HL-60 (cell line): Measurements from ENCODE around the gene ODR4.

ENCODE experiments used
- DNase-seq, 2 experiments: peaks; one replicate each; pipeline ENCODE4 v3.0.0-alpha.2; 2010 to 2020; ENCODE audit warnings: low read depth in 1 of 2, low spot score in 1 of 2
- H3K27ac ChIP-seq: fragments of 250-450 bp; sonication (Bioruptor Pico); replicated peaks from 2 replicates; pipeline ENCODE4 v1.5.1; 2020; ENCODE audit warnings: mild to moderate bottlenecking, moderate library complexity
- H3K27me3 ChIP-seq: fragments of 250-450 bp; sonication (Bioruptor Pico); 2 replicates; pipeline ENCODE4 v1.5.1; 2021; ENCODE audit warnings: mild to moderate bottlenecking, moderate library complexity; ENCODE audit not compliant: insufficient read depth, poor library complexity, severe bottlenecking
- H3K4me3 ChIP-seq: replicated peaks from 2 replicates; pipeline ENCODE4 v1.5.1; 2011; ENCODE audit warnings: mild to moderate bottlenecking, control low read depth, low read length; ENCODE audit not compliant: insufficient read depth
- GABPA ChIP-seq: IDR thresholded peaks from 2 replicates; pipeline ENCODE4 v1.6.1; 2012; ENCODE audit warnings: low read depth
- POLR2AphosphoS5 ChIP-seq: IDR thresholded peaks from 2 replicates; pipeline ENCODE4 v1.6.1; 2012; ENCODE audit warnings: low read depth
- SPI1 ChIP-seq: IDR thresholded peaks from 2 replicates; pipeline ENCODE4 v1.6.1; 2012; ENCODE audit warnings: low read depth, mild to moderate bottlenecking, borderline replicate concordance
- TF ChIP-seq, protein P1 (sequence below): IDR thresholded peaks from one replicate; pipeline ENCODE4 v1.5.1; 2011; ENCODE audit warnings: low read length, control low read depth, inconsistent platforms; ENCODE audit not compliant: insufficient read depth
- TF ChIP-seq, protein P2 (sequence below): IDR thresholded peaks from 2 replicates; pipeline ENCODE4 v1.6.1; 2012; ENCODE audit warnings: low read depth; ENCODE audit not compliant: insufficient replicate concordance

The ODR4 gene

DNA sequence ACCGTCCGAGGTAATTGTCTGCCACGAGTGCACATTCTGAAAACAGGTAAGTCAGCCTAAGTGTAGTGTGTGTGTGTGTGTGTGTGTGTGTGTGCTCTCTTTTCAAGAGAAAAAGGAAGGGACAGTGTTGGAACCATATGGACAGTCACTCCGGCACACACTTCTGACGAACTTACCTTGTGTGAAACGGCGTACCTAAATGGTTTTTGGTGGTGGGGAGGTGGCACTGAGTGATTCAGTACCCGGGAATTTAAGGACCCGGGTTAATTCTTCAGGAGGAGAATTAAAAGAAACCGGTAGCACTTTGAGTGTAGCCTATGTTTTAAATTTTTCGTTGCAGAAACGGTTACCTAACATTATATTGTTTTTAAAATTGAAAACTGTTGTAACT is 286 bp downstream of the ODR4 start:
- Histone ChIP-seq H3K4me3 (peak overlapping the region; percentile 97), H3K27ac (peak overlapping the region; percentile 92), H3K27me3 (no peaks in the 10 kb centered on the region)
- no peak for DNase-seq
- TF ChIP-seq, protein P1, sequence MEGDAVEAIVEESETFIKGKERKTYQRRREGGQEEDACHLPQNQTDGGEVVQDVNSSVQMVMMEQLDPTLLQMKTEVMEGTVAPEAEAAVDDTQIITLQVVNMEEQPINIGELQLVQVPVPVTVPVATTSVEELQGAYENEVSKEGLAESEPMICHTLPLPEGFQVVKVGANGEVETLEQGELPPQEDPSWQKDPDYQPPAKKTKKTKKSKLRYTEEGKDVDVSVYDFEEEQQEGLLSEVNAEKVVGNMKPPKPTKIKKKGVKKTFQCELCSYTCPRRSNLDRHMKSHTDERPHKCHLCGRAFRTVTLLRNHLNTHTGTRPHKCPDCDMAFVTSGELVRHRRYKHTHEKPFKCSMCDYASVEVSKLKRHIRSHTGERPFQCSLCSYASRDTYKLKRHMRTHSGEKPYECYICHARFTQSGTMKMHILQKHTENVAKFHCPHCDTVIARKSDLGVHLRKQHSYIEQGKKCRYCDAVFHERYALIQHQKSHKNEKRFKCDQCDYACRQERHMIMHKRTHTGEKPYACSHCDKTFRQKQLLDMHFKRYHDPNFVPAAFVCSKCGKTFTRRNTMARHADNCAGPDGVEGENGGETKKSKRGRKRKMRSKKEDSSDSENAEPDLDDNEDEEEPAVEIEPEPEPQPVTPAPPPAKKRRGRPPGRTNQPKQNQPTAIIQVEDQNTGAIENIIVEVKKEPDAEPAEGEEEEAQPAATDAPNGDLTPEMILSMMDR = no peak
- TF ChIP-seq POLR2AphosphoS5 (no peak), GABPA (no peak), SPI1 (no peak)
- TF ChIP-seq, protein P2, sequence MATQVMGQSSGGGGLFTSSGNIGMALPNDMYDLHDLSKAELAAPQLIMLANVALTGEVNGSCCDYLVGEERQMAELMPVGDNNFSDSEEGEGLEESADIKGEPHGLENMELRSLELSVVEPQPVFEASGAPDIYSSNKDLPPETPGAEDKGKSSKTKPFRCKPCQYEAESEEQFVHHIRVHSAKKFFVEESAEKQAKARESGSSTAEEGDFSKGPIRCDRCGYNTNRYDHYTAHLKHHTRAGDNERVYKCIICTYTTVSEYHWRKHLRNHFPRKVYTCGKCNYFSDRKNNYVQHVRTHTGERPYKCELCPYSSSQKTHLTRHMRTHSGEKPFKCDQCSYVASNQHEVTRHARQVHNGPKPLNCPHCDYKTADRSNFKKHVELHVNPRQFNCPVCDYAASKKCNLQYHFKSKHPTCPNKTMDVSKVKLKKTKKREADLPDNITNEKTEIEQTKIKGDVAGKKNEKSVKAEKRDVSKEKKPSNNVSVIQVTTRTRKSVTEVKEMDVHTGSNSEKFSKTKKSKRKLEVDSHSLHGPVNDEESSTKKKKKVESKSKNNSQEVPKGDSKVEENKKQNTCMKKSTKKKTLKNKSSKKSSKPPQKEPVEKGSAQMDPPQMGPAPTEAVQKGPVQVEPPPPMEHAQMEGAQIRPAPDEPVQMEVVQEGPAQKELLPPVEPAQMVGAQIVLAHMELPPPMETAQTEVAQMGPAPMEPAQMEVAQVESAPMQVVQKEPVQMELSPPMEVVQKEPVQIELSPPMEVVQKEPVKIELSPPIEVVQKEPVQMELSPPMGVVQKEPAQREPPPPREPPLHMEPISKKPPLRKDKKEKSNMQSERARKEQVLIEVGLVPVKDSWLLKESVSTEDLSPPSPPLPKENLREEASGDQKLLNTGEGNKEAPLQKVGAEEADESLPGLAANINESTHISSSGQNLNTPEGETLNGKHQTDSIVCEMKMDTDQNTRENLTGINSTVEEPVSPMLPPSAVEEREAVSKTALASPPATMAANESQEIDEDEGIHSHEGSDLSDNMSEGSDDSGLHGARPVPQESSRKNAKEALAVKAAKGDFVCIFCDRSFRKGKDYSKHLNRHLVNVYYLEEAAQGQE = no peak

DNA sequence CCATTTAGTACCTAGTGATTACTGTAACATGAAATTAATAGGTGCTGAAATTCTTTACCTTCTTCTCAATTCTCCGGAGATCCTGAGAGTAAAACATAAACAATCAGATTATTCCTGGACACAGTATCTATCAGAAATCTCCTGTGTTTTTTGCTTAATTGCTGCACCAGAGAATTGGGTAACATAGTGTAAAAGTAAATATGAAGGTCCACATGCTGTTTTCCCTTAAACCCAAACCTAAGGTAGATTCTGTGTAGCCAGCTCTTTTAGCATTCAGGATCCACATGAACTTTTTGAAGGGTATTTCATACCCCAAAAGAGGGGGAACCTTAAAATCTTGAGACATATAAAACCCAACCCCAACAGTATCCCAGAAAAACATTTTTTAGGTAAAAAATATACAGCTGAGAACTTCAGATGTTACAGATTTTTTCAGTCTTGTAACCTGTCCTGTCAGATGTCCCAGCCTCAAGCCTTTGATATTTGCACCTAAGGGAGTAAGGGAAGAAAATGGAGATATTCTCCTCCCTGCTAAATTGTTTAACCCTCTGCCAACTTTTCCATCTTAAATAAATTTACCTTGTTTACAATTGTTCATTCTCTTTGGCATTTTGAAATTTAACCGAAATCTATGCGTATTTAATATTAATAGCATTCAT is 11.2 kb downstream of the ODR4 start:
- no peak for DNase-seq
- TF ChIP-seq, protein P2 = no peak
- TF ChIP-seq, protein P1 = no peak
- TF ChIP-seq POLR2AphosphoS5 = no peak
- TF ChIP-seq GABPA = no peak
- no peak for TF ChIP-seq SPI1
- Histone ChIP-seq H3K27ac (no peak overlapping the region), H3K27me3 (no peaks in the 10 kb centered on the region), H3K4me3 (no peak overlapping the region)

DNA sequence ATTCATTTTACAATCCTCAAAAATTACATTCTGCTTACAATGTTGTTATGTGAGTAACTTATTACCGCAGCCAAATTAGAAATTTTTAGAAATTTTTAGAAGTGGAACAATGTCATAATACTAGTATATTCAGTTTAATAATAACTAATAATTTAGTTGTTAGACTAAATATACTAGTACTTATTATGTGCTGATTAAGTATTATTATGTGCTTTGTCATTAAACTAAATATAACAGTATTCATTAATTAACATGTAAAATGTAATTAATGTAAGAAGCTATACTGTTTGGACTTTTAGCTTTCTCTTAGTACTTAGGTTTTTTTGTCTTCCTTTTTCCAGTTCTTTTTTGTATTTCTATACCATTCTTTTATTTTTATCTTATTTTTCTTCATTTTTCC is 15.3 kb downstream of the ODR4 start:
- no peak for DNase-seq
- TF ChIP-seq GABPA (no peak), SPI1 (no peak), POLR2AphosphoS5 (no peak)
- TF ChIP-seq, protein P2 = no peak
- TF ChIP-seq, protein P1 = no peak
- Histone ChIP-seq H3K27ac (no peak overlapping the region), H3K27me3 (no peaks in the 10 kb centered on the region), H3K4me3 (no peak overlapping the region)
